ENCODE results near the gene MSANTD2.
A peak's percentile ranks its signal among the peaks of the same experiment; 100 is the strongest.

Gene MSANTD2

DNA sequence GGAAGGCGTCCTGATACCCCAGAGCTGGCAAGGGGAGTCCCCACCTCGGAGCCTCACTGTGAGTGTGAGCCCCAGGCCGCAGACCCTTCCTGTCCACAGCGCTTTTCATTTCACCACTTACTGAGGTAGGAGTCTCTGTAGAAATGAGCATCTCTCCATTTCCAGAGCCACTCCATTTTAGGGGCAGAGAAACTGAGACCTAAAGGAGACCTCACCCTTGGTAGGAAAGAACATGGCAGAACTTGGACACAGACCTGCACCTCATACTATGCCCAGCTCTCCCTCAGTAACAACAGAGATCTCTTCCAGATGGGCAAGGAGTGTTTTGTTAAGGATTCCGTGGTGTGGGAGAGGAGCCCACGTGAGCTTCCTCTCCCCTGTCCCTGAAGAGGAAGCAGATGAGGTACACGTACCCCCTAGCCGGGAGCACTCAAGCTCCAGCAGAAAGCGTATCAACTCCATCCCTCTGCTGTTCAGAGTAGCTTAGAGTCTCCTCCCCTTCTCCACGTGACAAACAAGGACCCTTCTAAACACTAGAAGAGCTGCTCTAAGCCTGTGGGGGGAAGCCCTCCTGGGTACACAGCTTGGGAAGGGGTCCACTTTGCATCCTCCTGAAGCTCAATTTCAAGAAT, 47.6 kb downstream of the MSANTD2 start:
- DNase-seq, result no peak

DNA sequence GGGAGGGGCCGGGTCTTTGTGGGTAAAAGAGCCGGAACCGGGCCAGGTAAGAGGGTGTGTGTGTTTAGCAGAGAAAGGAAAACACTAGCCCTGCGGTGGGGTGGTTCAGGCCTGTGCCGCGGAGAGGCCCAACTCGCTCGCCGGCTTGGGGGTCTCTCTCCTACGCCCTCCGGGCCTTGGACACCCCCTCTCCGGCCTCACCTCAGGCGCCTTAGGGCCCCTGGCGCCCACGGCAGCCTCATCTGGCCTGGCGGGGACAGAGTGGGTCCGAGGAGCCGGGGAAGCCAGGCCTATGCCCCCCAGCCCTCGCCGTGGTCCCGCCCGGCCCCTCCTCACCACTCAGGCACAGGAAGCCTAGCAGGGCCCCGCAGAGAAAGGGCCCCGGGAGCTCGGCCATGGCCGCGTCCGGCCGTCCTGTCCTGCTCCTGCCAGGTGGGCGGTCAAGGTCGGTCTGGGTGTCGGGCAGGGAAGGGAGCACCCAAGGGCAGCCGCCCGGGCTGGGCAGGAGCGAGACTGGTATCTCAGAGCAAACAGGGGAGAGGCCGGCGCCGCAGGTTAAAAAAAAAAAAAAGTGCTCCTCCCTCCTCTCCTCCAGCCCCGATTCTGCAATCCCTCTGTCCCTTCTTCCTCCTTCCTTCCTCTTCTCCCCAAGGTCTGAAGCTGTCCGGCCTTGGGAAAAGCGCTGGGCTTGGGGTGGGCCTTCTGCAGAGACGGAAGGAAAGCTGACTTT, 48.3 kb downstream of the MSANTD2 start, which contains the start of gene VSIG2:
VSIG2 (minus strand) TSS at position 515 of the 730 bp plus-strand sequence; CDS start at position 397, 118 bp downstream.
- DNase-seq, result no peak

DNA sequence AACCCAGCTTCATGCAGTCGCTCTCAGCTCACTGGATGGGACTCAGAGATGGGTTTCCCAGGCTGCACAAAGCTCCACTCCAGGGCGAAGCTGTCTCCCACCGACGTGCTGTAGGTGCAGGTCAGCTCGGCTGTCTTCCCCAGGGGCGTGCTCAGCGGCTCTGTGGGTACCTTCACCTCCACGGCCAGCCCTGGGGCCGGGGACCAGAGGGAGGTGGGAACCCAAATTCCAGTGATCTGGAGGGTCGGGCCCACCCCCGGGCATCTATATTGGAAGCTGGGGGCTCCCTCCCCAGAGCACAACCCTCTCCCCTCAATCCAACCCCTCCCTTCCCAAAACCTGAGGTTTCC, 48.8 kb downstream of the MSANTD2 start:
- no peak for DNase-seq

DNA sequence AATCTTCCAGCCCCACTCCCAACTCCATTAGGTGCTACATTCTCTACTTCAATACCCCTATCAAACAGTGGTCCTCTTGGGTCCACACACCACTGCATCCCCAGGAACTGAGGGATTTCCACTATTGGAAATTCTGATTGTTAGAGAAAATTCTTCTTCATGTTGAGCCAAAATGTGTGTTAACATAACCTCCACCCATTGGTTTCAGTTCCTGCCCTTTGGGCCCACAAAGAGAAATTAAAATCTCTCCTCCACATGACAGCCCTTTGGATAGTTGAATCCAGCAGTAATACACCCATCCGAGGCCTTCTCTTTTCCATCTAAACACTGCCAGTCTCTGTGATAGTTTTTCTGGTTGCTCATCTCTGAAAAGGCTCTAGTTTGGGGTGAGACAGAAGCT, 50.3 kb downstream of the MSANTD2 start:
- DNase-seq, result peak; percentile 37

DNA sequence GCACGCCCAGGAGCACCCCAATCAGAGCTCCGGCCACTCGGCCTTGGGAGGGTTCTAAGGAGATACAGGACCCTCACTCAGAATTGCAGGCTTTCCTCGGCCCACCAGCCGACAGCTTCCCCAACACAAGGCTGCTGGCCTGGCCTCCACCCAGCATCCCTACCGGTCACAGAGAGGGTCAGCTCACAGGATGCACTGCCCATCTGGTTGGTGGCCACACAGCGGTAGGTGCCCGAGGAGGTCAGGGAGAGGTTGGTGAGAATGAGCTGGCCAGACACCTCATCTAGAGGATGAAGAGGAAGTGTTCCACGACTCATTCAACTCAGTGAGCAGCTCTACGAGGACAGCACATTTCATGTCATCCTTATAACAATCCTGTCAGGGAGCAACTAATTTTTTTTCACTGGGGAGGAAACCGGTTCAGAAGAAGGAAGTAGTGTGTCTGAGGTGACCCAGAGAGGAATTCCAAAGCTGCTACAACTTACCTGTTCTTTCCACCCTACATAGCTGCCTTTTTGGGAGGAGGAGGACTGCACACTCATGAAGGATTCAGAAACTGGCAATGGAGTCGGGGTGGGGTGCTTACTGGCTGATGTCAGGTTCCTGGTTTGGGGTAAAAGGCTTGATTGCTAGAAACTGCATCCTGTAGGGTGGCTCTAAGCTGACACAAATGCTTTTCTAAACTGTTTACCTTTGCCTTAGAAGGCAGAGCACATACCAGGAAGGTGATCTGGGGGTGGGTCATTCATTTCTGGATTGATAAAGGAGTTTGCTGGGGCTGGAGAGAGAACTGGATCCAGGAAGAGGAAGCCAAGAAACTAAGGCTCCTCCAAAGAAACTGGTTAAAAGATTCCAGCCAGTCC, 51.5 kb downstream of the MSANTD2 start:
- peak; percentile 44 for DNase-seq

DNA sequence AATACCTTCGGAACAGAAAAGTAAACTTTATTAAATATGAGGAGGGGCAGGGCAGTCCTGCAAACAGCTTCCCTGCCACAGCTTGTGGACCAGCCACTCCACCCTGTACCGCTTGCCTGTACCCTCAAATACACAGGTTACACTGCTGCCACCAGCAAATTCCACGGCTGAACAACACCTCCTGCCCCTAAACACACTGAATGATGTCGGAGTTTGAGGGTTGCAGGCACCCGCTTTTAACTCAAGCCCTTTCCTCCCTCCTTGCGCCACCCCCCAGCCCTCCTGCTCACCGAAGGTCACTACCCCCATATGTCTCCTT, 52.1 kb downstream of the MSANTD2 start:
- no peak for DNase-seq

DNA sequence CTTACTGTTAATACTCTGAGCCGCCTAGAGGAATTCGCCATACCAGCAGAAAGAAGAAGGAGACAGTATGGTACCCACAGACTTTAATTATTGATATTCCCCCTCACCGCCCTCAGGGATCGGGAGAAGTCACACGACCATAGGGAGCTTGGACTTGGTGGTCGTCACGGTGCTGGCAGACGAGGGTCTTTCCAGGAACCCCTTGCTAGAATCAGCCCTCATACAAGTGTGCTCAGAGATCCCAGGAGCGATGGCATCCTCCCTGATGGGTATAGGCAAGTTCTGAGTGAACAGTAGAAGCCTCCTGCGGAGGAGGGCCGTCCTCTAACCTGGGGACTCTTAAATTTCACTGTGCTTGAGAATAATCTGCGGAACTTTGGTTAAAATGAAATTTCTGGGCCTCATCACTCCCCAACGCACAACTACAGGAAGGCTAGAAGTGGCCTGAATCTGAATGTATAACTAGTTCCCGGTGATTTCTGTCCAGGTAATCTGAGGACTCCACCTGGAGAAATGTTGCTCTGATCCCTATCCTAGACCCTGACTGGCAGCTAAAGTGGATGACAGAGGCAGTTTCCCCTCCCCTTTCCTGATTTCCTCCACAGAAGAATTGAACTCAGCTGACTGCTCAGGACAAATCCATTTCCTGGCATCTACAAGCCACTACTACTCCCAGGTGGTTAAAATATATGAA, 52.7 kb downstream of the MSANTD2 start:
- no peak for DNase-seq

DNA sequence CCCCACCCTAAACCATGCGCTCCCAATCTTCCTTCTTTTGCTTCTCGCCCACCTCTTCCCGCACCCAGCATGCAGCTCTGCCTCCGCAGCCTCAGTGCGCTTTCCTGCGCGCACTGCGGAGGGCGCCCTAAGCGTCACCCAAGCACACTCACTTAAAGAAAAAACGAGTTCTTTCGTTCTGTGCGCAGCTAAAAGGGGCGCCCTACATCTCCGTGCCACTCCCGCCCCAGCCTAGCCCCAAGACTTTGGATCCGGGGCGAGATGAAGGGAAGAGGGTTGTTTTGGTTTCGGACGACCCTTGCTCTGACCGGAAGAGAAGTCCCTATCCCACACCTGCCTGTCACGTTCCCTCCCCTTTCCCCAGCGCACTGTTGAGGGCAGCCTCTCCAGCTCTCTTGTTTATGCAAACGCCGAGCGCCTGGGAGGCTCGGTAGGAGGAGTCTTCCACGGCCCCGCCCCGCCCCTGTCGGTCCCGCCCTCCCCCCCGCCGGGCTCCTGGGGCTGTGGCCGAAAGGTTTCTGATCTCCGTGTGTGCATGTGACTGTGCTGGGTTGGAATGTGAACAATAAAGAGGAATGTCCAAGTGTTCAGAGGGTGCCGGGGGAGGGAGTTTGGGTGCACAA, 53.5 kb downstream of the MSANTD2 start:
- peak; percentile 67 for DNase-seq

DNA sequence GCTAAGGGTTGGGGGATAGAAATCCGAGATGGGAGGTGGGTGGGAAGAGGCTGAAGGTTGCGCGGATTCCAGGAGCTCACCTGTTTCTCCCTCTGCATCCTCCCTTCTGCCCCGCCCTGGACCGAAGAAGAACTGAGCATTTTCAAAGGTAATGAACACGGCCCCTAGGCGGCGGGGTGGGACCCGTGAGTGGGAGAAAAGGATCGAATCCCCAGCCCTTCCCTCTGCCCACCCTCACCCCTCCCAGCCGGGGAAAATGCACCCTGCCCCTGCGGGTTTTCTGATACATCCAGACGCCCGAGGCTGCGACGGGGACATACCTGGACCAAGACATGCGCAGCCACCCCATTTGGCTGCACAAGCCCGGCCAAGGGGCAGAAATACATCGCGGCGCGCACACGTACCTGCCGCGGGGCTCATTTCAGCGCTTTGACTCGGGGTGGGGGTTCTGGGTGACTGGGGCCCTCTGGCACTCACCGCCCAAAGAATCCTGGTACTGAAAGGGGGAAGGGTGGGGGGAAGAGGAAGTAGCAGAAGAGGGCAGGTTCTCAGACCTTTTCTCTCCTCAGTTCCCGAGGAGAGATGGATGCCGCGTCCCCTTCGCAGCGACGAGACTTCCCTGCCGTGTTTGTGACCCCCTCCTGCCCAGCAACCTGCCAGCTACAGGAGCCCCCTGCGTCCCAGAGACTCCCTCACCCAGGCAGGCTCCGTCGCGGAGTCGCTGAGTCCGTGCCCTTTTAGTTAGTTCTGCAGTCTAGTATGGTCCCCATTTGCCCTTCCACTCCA, 54.2 kb downstream of the MSANTD2 start:
- no peak for DNase-seq

DNA sequence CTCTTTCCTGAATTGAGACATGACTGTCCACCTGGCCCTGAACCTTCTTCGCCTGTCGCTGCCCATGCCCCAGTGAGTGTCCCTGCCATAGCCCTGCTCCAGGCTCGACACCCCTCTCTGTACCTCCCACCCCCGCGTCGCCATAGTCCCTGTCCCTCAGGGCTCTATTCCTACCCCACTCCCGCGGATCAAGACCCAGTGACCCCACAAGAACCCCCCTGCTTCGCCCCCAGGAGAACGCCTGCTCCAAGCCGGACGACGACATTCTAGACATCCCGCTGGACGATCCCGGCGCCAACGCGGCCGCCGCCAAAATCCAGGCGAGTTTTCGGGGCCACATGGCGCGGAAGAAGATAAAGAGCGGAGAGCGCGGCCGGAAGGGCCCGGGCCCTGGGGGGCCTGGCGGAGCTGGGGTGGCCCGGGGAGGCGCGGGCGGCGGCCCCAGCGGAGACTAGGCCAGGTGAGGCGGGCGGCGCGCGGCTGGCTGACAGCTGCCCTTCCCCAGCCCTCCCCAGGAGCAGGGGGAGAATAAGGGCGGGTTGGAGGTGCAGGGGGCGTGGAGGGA, 54.9 kb downstream of the MSANTD2 start:
- no peak for DNase-seq

DNA sequence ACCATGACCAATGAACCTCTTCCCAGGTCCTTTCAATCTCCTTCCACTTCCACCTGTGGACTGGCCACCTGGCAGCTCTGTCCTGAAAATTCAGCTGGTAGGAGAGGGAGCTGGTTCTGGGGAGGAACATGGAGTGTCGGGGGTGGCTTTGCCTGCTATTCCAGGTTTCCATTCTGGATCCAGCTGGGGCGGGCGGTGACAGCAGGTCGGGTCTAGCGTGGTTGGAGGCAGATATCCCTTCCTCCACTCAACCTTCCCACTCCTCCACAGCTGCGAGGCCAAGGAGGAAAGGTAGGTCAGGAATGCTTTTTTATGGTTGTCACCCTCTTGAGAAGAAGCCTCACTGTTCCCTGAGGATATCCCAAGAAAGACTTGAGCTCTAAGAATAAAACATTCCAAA, 57.2 kb downstream of the MSANTD2 start:
- no peak for DNase-seq

DNA sequence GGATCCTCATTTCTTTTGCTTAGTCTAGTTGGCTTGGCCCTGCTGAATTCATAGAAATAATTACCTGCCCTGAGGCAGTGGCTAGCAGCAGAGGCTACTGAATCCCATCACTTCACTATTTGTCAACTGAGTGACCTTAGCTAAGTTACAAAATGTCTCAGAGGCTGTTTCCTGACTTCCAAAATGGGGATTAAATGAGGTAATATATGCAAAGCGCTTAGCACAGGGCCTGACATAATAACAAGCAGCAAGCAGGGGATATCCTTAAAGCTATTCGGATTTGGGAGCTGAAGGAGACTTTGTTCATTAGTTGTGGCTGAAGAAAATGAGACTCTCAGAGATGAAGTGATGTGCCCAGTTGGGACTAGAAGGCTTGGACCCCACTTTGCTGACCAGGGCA, 57.7 kb downstream of the MSANTD2 start:
- DNase-seq, result peak; percentile 33

DNA sequence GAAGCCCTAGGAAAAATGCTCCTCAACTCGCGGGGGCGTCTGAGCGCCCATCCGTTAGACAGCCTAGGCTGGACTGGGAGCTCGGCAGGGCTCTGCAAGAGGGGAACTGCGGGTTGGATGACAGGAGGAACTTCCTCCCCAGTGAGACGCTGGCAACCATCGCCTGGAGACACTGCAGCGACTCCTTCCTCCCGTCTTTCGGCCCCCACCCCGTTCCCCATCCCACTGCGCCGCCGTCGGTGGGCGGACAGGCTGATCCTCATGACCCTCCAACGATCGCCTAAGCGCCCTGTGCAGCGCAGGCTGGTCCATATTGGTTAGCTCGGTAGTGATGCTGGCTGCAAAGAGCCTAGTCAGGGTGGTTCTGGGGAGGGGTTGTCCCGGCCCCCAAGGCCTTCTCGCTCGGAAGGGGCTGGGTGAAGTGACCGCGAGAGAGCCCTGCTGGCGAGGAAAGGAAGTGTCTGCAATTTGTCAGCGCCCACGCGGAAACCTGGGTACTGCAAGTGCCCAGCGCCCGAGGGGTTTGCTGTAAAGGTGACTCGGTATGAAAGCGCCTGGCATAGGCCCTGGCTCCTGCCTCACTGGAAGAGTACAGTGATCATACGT, 59.8 kb downstream of the MSANTD2 start:
- DNase-seq, result peak; percentile 61

DNA sequence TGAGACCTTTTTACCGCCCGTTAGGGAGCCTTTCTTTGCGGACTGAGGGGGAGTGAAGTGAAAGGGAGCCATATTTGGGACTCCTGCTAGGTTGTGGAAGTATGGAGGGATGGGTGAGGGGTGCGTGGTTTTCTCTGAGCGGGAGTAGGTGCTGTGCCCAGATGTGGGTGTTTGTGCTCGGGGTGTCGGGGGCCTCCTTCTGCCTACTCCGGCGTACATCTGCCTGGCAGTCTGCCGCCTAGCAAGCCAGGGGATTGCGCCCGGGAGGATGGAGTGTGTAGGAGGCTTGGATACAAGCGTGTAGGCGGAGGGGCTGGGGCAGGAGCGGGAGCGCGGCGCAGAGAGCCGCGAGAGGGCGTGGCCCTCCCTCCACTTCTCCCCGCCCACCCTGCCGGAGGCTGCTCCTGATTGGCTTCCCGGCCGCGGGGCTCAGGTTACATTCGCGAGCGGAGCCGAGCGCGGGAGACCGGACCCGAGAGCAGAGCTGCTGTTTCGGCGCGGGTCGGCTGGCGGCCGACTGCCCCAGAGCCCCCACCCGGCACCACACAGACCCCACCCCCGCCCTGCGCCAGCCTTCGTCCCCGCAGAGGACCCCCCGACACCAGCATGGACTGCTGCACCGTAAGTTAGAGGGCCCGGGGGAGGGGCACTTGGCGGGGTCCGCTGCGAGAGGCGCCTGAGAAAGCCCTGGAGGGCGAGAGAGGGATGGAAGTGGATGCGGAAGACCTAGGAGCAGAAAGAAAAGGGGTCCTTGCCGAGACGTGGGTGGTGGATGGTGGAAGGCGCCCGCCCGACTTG, 60.5 kb downstream of the MSANTD2 start, which contains the start of gene NRGN:
NRGN (plus strand) TSS at position 464 of the 798 bp plus-strand sequence; CDS start at position 607, 143 bp downstream.
- peak; percentile 82 for DNase-seq

DNA sequence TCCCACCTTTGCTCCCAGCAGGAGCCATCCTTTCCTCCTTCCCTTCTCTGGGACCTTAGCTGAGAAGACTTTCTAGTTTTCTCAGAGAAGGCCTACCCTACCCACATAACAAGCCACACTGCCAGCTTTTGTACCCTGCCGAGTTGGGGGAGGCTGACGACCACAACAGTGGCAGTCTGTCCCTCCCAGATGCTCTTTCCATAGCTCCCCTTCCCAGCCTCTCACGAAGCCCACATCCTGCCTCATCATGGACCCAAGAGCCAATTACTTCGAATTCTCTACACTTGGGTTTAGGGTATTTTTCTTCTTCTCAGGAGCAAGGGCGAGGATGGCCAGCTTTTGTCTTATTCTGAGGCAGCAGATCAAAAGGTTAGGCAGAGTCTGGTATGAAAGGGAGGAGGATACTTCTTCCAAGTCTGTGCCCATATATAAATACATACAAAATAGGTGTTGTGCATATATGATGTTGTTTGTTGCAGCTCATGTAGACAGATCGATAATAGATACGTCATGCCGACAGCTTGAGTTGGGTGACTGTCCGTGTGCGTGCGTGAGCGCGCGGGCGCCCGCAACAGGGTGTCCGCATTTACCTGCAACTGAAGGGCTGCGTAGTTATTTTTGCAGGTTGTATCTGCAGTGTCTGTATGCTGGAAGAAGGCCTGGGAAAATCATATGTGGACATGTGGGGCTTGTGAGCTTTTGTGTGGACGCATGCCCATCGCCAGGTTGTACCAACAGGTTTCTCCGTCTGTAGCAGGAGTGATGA, 61.3 kb downstream of the MSANTD2 start:
- DNase-seq, result no peak

DNA sequence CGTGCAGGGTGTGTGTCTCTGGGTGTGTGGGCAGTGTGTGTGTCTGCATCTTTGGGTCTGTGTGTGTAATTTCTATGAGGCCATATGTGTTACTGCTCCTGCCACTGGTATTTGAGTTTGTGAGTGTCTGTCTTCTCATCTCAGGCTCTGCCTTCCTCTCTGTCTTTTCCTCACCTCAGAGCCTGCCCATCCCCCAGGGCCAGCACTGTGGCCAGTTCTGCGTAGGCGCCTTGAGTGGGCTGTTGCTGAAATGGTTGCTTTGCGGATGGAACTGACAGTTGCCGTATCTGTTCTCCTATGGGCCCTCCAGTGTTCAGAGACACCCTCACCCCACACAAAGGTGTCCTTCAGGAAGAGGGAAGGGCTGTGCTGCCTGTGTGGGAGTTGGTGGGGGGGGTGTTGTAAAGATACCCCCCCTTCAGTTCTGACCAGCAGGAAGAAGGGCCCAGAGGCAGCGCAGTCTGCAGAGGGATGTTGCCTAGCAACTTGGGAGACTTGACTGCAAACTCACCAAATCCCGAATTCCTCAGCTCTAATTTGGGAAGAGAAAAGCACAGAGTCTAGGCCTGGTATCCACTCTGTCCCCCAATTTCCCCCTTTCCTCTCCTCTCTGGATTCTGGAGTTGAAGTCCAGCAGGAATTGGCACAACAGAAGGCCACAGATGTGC, 62.4 kb downstream of the MSANTD2 start:
- no peak for DNase-seq

DNA sequence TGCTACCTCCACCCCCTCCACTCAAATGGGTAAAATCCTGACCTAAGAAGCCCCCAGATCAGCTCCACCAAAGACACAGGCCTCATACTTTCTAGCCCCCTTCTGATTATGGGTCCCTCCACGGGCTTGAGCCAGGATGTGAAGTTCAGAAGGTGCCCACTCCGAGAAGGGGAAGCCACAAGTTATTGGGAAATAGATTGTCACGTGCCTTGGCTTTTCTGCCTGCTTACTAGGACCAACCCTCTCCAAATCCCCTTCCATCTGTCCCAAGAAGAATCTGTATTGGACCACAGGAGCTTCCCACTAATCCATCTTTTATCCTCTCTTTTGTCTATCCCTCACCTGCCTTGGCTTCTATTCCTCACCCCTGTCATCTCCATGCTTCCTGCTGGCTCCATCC, 63.5 kb downstream of the MSANTD2 start:
- DNase-seq, result peak; percentile 58

DNA sequence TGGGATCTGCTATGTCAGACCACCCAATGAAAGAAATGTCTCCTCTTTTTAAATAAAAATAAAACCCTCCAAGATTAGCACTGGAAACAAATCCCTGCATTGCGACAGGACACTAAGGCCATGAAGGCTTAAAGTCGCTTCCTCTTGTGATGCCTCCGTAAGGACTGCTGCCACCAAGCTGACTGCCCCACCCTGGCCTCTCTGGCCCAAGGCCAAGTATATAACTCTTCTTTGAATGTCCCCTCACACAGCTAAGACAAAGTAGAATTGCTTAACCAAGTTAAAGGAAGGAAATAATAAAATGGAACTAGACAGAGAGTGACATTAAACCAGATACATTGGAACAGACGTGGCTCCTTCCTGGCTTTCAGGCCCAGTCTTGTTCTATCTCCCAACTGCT, 68.0 kb downstream of the MSANTD2 start:
- DNase-seq, result peak; percentile 71

DNA sequence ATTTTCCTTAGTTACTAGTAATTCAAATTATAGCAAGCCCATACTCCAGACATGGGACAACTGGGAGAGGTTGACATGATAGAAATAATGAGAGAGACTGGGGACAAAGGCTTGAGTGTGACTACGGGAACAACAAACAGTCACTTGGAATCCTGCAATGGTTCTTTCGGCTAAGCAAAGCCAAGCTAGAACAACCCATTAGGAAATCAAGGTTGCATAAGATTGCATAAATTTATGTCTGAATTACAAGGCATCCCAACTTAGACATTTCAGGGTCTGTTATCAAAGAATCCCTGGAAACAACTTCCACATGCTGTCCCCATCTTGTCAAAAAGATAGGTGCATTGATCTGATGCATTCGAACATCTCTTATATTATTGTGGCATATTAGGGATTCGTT, 70.6 kb downstream of the MSANTD2 start:
- no peak for DNase-seq
